Coronary artery (tissue), 2 donors: ENCODE results near the gene CD79A.

Experiments
- DNase-seq: peaks from one replicate; pipeline ENCODE4 v3.0.0-alpha.2; 2017; ENCODE audit warnings: low spot score
- H3K27ac ChIP-seq, 2 donors: fragments of 200-600 bp; sonication (generic); one replicate each; pipeline ENCODE4 v1.5.1; 2016 to 2019
- H3K4me3 ChIP-seq: fragments of 200-600 bp; sonication (generic); 2 replicates; pipeline ENCODE4 v1.5.1; 2016; ENCODE audit warnings: mild to moderate bottlenecking, moderate library complexity
- CTCF ChIP-seq: fragments of 200-600 bp; sonication (generic); IDR thresholded peaks from one replicate; pipeline ENCODE4 v1.5.1; 2019; ENCODE audit warnings: antibody characterized with exemption

The CD79A gene

GRCh38 chr19:41876847-41877832 lies at the start of gene CD79A:
CD79A (plus strand) TSS chr19:41877279; CDS start chr19:41877305, 26 bp downstream.
- Histone ChIP-seq H3K27ac (no peak within 1 kb of the TSS), H3K4me3 (no peak within 1 kb of the TSS)
- DNase-seq = no peak
- TF ChIP-seq CTCF = no peak

DNA sequence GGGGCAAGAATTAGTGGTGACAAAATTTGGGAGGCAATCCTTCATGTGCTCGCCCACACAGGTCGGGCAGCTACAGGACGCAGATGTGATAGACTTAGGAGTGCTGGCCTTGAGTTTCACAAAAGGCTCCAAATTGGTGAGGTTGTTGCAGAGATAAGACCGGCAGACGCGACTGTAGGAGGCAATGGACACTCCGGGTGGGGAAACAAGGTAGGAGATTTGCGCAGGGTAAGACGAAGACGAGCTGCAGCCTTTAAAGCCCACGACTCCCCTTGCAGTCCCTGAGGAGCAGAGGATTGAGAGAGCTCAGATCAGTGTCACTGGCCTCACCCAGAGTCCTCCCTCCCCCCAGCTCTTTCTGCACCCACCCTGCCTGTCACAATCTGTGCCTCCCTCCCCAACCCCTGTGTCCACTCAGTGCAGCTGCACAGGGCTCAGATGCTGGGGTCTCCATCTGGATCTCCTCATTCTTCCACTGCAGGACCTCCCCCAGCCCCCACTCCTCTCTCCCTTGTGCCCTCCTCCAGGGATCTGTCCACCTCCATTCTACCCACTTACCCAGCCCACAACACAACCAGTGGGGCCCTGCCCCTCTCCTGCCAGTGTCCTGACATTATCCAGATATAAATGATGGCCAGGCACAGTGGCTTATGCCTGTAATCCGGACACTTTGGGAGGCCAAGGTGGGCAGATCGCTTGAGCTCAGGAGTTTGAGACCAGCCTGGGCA lies 38.9 kb upstream of the CD79A start:
- TF ChIP-seq CTCF = no peak
- DNase-seq = no peak
- Histone ChIP-seq H3K4me3 (no peak overlapping the region), H3K27ac (no peak overlapping the region)

- TF ChIP-seq CTCF = no peak
- Histone ChIP-seq H3K27ac (no peak overlapping the region), H3K4me3 (no peak overlapping the region)
- no peak for DNase-seq
These were observed 37.9 kb upstream of the CD79A start for GRCh38 chr19:41839211-41839610.

DNA sequence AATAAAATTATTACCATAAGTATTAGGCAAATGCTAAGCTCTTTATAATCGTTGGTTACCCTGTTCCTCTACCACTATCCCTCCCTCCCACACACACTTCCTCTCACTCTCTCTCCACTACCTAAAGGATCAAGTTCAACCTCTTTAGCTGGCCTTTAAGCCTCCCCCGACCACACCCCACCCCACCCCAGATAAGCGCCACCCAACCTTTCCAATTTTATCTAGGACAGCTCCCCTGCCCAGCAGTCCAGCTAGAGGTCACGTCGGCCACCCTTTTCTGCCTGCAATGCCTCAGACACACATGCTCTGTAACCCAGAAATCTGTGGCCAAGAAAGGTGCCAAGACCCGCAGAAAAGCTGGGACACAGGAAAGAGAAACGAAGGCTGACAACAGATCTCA lies 33.7 kb upstream of the CD79A start:
- Histone ChIP-seq H3K4me3 (no peak overlapping the region), H3K27ac (no peak overlapping the region)
- no peak for DNase-seq
- TF ChIP-seq CTCF = no peak

DNA sequence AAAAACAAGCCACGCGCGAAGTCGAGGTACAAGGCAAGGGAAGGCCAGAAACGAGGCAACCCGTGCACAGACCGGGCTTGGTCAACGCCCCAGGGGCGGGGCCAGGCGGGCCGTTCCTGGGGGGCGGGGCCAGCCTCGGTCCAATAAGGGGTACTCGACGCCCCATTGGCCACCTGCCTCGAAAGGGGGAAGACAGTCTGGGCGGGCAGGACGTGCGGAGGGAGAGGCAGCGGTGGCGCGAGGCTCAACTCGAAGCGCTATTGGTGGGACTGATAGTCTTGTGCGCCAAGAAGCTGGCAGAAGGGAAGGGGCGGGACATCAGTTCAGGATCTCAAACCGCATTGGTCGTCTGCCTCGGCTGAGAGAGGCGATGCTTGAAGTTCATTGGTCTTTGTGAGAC lies 32.5 kb upstream of the CD79A start, which contains the start of gene LYPD4:
Gene LYPD4 (minus strand): TSS at position 83 of the 400 bp plus-strand sequence. CDS start 5,398 bp downstream, outside the sequence.
- H3K27ac ChIP-seq = no peak within 1 kb of the TSS
- no peak for TF ChIP-seq CTCF
- no peak within 1 kb of the TSS for H3K4me3 ChIP-seq
- DNase-seq = no peak

- no peak within 1 kb of the TSS for H3K4me3 ChIP-seq
These were observed 32.3 kb upstream of the CD79A start, which contains the start of gene DMRTC2 for GRCh38 chr19:41845001-41845050. DMRTC2 (plus strand) TSS chr19:41845042; CDS start chr19:41847429, 2,387 bp downstream.

More at GRCh38 chr19:41845001-41845050, 32.3 kb upstream of the CD79A start, which contains the start of gene DMRTC2:
- TF ChIP-seq CTCF = no peak
- no peak within 1 kb of the TSS for H3K27ac ChIP-seq
- DNase-seq = no peak
